Measurements from ENCODE around the gene DBN1. TPM values are rescaled to one million over a fixed set of nuclear protein-coding genes. Genes with fewer than 3 reads are reported as not detected.
A peak's percentile ranks its signal among the peaks of the same experiment; 100 is the strongest.

The DBN1 gene
- total RNA-seq, 1 donor from 2014 or later: 1,261 TPM

- peaks cover 10% of the 10 kb centered on the region for H3K27me3 Mint-ChIP-seq (ENCODE audit: unreplicated experiment)
- H3K9me3 Mint-ChIP-seq (ENCODE audit: unreplicated experiment): peaks cover 6% of the 10 kb centered on the region
- peaks cover 10% of the 10 kb centered on the region for H3K4me1 Mint-ChIP-seq (ENCODE audit: low read depth, unreplicated experiment)
- no peaks in the 10 kb centered on the region for H3K36me3 Mint-ChIP-seq (ENCODE audit: unreplicated experiment)
- H3K4me3 Mint-ChIP-seq (ENCODE audit: unreplicated experiment): peak overlapping the region; percentile 11
- no peak for DNase-seq
- H3K27ac Mint-ChIP-seq (ENCODE audit: unreplicated experiment): no peak overlapping the region
- TF ChIP-seq, protein P1, sequence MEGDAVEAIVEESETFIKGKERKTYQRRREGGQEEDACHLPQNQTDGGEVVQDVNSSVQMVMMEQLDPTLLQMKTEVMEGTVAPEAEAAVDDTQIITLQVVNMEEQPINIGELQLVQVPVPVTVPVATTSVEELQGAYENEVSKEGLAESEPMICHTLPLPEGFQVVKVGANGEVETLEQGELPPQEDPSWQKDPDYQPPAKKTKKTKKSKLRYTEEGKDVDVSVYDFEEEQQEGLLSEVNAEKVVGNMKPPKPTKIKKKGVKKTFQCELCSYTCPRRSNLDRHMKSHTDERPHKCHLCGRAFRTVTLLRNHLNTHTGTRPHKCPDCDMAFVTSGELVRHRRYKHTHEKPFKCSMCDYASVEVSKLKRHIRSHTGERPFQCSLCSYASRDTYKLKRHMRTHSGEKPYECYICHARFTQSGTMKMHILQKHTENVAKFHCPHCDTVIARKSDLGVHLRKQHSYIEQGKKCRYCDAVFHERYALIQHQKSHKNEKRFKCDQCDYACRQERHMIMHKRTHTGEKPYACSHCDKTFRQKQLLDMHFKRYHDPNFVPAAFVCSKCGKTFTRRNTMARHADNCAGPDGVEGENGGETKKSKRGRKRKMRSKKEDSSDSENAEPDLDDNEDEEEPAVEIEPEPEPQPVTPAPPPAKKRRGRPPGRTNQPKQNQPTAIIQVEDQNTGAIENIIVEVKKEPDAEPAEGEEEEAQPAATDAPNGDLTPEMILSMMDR (IDR thresholded peaks at IDR 0.05; ENCODE audit: partially characterized antibody, unreplicated experiment): no peak
Measured at GRCh38 chr5:177429248-177430040, 44.0 kb downstream of the DBN1 start.

DNA sequence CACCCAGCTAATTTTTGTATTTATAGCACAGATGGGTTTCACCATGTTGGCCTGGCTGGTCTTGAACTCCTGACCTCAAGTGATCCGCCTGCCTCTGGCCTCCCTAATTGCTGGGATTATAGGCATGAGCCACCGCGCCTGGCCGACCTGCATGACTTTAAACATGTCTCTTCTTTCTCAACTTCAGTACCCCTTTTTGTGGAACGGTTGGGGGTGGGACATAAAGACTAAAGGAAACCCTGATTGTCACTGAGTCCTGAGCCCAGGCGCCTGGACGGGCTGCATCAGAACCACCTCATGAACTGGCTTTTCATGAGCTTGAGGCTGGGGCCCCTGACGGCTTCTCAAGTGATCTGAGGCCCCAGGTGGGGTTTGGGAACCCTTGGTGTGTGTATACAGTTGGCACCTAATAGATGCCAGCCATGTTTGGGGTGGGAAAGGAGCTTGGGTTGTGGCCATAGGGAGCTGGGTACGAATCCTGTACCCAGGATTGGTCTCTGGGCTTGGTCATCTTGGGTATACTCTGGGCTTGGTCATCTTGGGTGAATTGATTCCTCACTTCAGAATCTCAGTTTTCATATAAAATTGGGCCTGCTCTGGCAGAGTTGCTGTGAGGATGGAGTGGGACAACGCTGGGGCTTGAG is 44.7 kb downstream of the DBN1 start:
- H3K4me3 Mint-ChIP-seq (ENCODE audit: unreplicated experiment): peak overlapping the region; percentile 30
- TF ChIP-seq, protein P1 (IDR thresholded peaks at IDR 0.05; ENCODE audit: partially characterized antibody, unreplicated experiment): no peak
- peaks cover 10% of the 10 kb centered on the region for H3K27me3 Mint-ChIP-seq (ENCODE audit: unreplicated experiment)
- no peaks in the 10 kb centered on the region for H3K36me3 Mint-ChIP-seq (ENCODE audit: unreplicated experiment)
- no peak for DNase-seq
- H3K27ac Mint-ChIP-seq (ENCODE audit: unreplicated experiment): no peak overlapping the region
- peaks cover 6% of the 10 kb centered on the region for H3K9me3 Mint-ChIP-seq (ENCODE audit: unreplicated experiment)
- H3K4me1 Mint-ChIP-seq (ENCODE audit: low read depth, unreplicated experiment): peaks cover 10% of the 10 kb centered on the region

DNA sequence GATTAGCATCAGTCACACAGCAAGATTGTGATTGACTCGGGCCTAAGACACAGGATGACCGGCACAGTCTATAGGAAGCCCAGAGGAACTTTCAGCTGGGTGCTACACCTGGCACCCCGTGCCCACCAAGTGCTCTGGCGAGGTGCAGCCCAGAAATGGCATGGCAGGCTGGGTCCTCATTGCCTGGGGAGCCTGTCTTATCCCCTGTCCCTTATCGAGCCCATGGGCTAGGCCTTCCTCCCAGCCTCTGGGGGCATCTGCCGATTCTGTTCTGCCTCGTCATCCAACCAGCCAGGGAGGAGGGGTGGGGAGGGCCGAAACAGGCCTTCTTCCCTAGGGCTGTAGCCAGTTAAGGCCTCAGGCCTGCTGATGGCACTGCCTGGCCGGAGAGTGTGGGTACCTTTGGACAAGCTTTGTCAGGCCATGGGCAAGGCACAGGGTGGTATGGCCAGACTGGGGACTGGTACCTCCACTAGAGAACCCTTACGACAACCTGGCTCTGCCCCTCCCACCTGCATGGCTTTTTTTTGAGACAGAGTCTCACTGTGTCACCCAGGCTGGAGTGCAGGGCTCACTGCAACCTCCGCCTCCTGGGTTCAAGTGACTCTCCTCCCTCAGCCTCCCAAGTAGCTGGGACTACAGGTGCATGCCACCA is 45.4 kb downstream of the DBN1 start:
- Mint-ChIP-seq H3K4me1 (ENCODE audit: low read depth, unreplicated experiment) (peaks cover 10% of the 10 kb centered on the region), H3K36me3 (ENCODE audit: unreplicated experiment) (no peaks in the 10 kb centered on the region), H3K9me3 (ENCODE audit: unreplicated experiment) (peaks cover 6% of the 10 kb centered on the region), H3K27me3 (ENCODE audit: unreplicated experiment) (peaks cover 10% of the 10 kb centered on the region), H3K4me3 (ENCODE audit: unreplicated experiment) (peak overlapping the region; percentile 87), H3K27ac (ENCODE audit: unreplicated experiment) (no peak overlapping the region)
- no peak for DNase-seq
- TF ChIP-seq, protein P1 (IDR thresholded peaks at IDR 0.05; ENCODE audit: partially characterized antibody, unreplicated experiment): no peak

DNA sequence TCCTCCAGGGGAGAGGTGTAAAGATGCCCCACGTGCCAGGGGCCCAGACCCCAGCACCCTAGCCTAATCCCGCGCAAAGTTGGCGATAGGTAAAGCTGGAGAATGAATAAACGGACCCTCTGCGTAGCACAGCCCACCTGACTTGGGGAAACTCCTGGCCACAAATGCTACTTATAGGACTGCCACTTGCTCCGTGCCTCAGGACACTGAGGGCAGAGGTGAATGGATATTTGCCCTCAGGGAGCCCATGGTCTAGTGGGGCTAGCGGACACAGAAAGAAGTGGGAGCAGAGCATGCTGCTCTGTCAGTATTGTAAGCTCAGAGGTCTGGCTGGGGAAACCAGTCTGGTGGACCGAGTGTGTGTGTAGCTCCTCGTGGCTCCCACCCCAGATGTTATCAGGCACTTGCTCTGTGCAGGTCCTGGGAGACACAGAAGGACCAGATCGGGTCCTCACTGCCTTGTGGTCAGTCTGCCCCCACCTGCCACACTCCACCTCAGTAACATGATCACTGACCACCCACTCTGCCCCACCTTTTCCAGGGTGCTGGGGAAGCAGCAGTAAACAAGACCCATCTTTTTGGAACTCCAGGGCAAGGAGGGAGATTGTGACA is 46.1 kb downstream of the DBN1 start:
- Mint-ChIP-seq H3K27ac (ENCODE audit: unreplicated experiment) (peak overlapping the region; percentile 75), H3K27me3 (ENCODE audit: unreplicated experiment) (peaks cover 10% of the 10 kb centered on the region), H3K36me3 (ENCODE audit: unreplicated experiment) (no peaks in the 10 kb centered on the region), H3K4me1 (ENCODE audit: low read depth, unreplicated experiment) (peaks cover 10% of the 10 kb centered on the region), H3K9me3 (ENCODE audit: unreplicated experiment) (peaks cover 8% of the 10 kb centered on the region), H3K4me3 (ENCODE audit: unreplicated experiment) (peak overlapping the region; percentile 87)
- TF ChIP-seq, protein P1 (IDR thresholded peaks at IDR 0.05; ENCODE audit: partially characterized antibody, unreplicated experiment): no peak
- no peak for DNase-seq
